BJ (cell line): Measurements from ENCODE around the gene WIPF2. TPM values are rescaled to one million over a fixed set of nuclear protein-coding genes. Genes with fewer than 3 reads are reported as not detected.

Experiments
- CTCF ChIA-PET: fragments of 350-600 bp; formaldehyde crosslinking; extraction: SDS; loops from one replicate; lab custom pipeline; 2021; ENCODE audit warnings: antibody characterized with exemption, inconsistent platforms; lab: Yijun Ruan, JAX
- POLR2A ChIA-PET: fragments of 300-600 bp; sonication (Branson Sonifier 250); formaldehyde crosslinking; extraction: SDS; loops from one replicate; lab custom pipeline; 2021; ENCODE audit warnings: antibody characterized with exemption; lab: Charles Lee
- DNase-seq: peaks from one replicate; pipeline ENCODE4 v3.0.0-alpha.2; 2011; ENCODE audit warnings: low read depth
- H3K27me3 ChIP-seq: 2 replicates; pipeline ENCODE4 v1.6.0; 2011; ENCODE audit warnings: low read length; ENCODE audit not compliant: control insufficient read depth, insufficient read depth
- H3K36me3 ChIP-seq: 2 replicates; pipeline ENCODE4 v1.5.1; 2011; ENCODE audit warnings: low read length; ENCODE audit not compliant: control insufficient read depth, insufficient read depth
- H3K4me3 ChIP-seq: 2 replicates; pipeline ENCODE4 v1.5.1; 2011; ENCODE audit warnings: low read depth, mild to moderate bottlenecking, control low read depth, low read length
- CTCF ChIP-seq: IDR thresholded peaks from 2 replicates; pipeline ENCODE4 v1.5.1; 2011; ENCODE audit warnings: low read depth, mild to moderate bottlenecking, control low read depth, inconsistent platforms, low read length, moderate library complexity; ENCODE audit not compliant: insufficient read depth
- polyA plus RNA-seq: library from polyadenylated mRNA; depleted of rRNA; stranded (reverse); fragments of >200 nt; gene quantifications from 2 replicates; pipeline ENCODE4 v1.2.3, GENCODE V29; 2011

WIPF2 gene
- polyA plus RNA-seq, 1 experiment, result 8.1 TPM

GRCh38 chr17:40178021-40178601, 41.0 kb upstream of the WIPF2 start:
- Histone ChIP-seq H3K27me3 (no peaks in the 10 kb centered on the region), H3K36me3 (peaks cover 7% of the 10 kb centered on the region), H3K4me3 (no peak overlapping the region; the same call in 1 of the 2 replicates)
- no peak for TF ChIP-seq CTCF
- POLR2A ChIA-PET, result no interaction called here
- no peak for DNase-seq
- CTCF ChIA-PET, result interaction anchor here (1.0 to 5.5 kb wide), 3 partner anchors 10 to 103 kb away, joined by 4 to 35 read pairs (median 12); no protein-coding TSS in a partner anchor

- CTCF ChIA-PET, result interaction anchor here (1.0 to 5.8 kb wide), 4 partner anchors 10 to 104 kb away, joined by 4 to 35 read pairs (median 22); no protein-coding TSS in a partner anchor
- no peak overlapping the region for H3K4me3 ChIP-seq
Measured at GRCh38 chr17:40178660-40179059, 40.4 kb upstream of the WIPF2 start.

GRCh38 chr17:40179923-40180659, 39.0 kb upstream of the WIPF2 start:
- DNase-seq, result no peak
- no peak for TF ChIP-seq CTCF
- no peaks in the 10 kb centered on the region for H3K27me3 ChIP-seq
- ChIA-PET POLR2A (no interaction called here), CTCF (interaction anchor here (0.6 to 5.8 kb wide), 7 partner anchors 8 to 158 kb away, joined by 3 to 35 read pairs (median 4); no protein-coding TSS in a partner anchor)
- H3K36me3 ChIP-seq, result peaks cover 2% of the 10 kb centered on the region; the same call in 1 of the 2 replicates
- H3K4me3 ChIP-seq, result no peak overlapping the region

More at GRCh38 chr17:40178660-40179059, 40.4 kb upstream of the WIPF2 start:
- peaks cover 7% of the 10 kb centered on the region for H3K36me3 ChIP-seq
- POLR2A ChIA-PET, result no interaction called here
- TF ChIP-seq CTCF, result no peak
- H3K27me3 ChIP-seq, result no peaks in the 10 kb centered on the region
- no peak for DNase-seq

GRCh38 chr17:40180694-40181093, 38.4 kb upstream of the WIPF2 start:
- no peak overlapping the region for H3K4me3 ChIP-seq
- ChIA-PET POLR2A (no interaction called here), CTCF (interaction anchor here (1.3 to 5.8 kb wide), 4 partner anchors 11 to 109 kb away, joined by 4 to 35 read pairs (median 22); no protein-coding TSS in a partner anchor)
- no peaks in the 10 kb centered on the region for H3K27me3 ChIP-seq
- H3K36me3 ChIP-seq, result peaks cover 2% of the 10 kb centered on the region; the same call in 1 of the 2 replicates
- DNase-seq, result no peak
- TF ChIP-seq CTCF, result no peak

GRCh38 chr17:40181205-40181604, 37.9 kb upstream of the WIPF2 start:
- Histone ChIP-seq H3K27me3 (no peaks in the 10 kb centered on the region), H3K36me3 (peaks cover 2% of the 10 kb centered on the region; the same call in 1 of the 2 replicates), H3K4me3 (no peak overlapping the region)
- DNase-seq, result no peak
- ChIA-PET CTCF (interaction anchor here (3.4 to 5.8 kb wide), 3 partner anchors 10 to 68 kb away, joined by 12 to 35 read pairs (median 32); no protein-coding TSS in a partner anchor), POLR2A (no interaction called here)
- TF ChIP-seq CTCF, result no peak
